COR-L47 (cell line): Measurements from ENCODE around the gene SLC6A13.
"Not testable (repeated sequence)": the region's sequence is repeated elsewhere in the genome, so short reads cannot be mapped to it uniquely, and the experiment has no call there.

Experiments used
- DNase-seq: peaks from one replicate; lab custom pipeline; 2025; lab: John Stamatoyannopoulos, UW

Gene SLC6A13

GRCh38 chr12:264269-264668, 1.6 kb upstream of the SLC6A13 start:
- DNase-seq, result no peak

- no peak for DNase-seq
These were observed 938 bp upstream of the SLC6A13 start for GRCh38 chr12:263574-263973.

GRCh38 chr12:262113-262512, 523 bp downstream of the SLC6A13 start:
- DNase-seq, result no peak

- DNase-seq, result no peak
These were observed 4.9 kb downstream of the SLC6A13 start for GRCh38 chr12:257521-258321.

GRCh38 chr12:256958-257357, 5.7 kb downstream of the SLC6A13 start:
- no peak for DNase-seq

GRCh38 chr12:256225-256624, 6.4 kb downstream of the SLC6A13 start:
- no peak for DNase-seq

- DNase-seq, result no peak
These were observed 7.7 kb downstream of the SLC6A13 start for GRCh38 chr12:254912-255311.

- no peak for DNase-seq
These were observed 8.6 kb downstream of the SLC6A13 start for GRCh38 chr12:254039-254438.

GRCh38 chr12:253116-253831, 9.4 kb downstream of the SLC6A13 start:
- DNase-seq, result no peak

GRCh38 chr12:252636-253035, 10.0 kb downstream of the SLC6A13 start:
- DNase-seq, result no peak

- no peak for DNase-seq
These were observed 15.4 kb downstream of the SLC6A13 start for GRCh38 chr12:247271-247670.

GRCh38 chr12:243381-243780, 19.3 kb downstream of the SLC6A13 start:
- DNase-seq, result no peak

- no peak for DNase-seq
These were observed 20.1 kb downstream of the SLC6A13 start for GRCh38 chr12:242496-242895.

- DNase-seq, result no peak
These were observed 21.4 kb downstream of the SLC6A13 start for GRCh38 chr12:241266-241665.

- DNase-seq, result no peak
These were observed 22.1 kb downstream of the SLC6A13 start for GRCh38 chr12:240566-240965.

GRCh38 chr12:238736-239398, 23.8 kb downstream of the SLC6A13 start:
- no peak for DNase-seq

- DNase-seq, result no peak
These were observed 24.5 kb downstream of the SLC6A13 start for GRCh38 chr12:238116-238515.

GRCh38 chr12:237026-237815, 25.4 kb downstream of the SLC6A13 start:
- DNase-seq, result no peak

- DNase-seq, result no peak
These were observed 26.2 kb downstream of the SLC6A13 start for GRCh38 chr12:236445-236844.

- DNase-seq, result not testable (repeated sequence)
These were observed 26.7 kb downstream of the SLC6A13 start for GRCh38 chr12:235967-236366.

- DNase-seq, result no peak
These were observed 27.7 kb downstream of the SLC6A13 start for GRCh38 chr12:234891-235415.

GRCh38 chr12:234019-234418, 28.6 kb downstream of the SLC6A13 start:
- no peak for DNase-seq
